Endothelial cell of hepatic sinusoid (primary cell): ENCODE measurements around the gene SOCS1.

Experiments
- in situ Hi-C: cut with HindIII; loops from 2 replicates; pipeline ENCODE4 v1.10.0; 2017; ENCODE audit warnings: low sequenced_read_pairs

SOCS1 gene

GRCh38 chr16:11210260-11210659, 45.7 kb downstream of the SOCS1 start:
- in situ Hi-C loops: loop anchor here (5.0 kb wide), 1 partner anchor 68 kb away; no protein-coding TSS in a partner anchor

- in situ Hi-C loops: loop anchor here (5.0 kb wide), 2 partner anchors 68 to 103 kb away; partner anchors contain the start of gene PRM2
These were observed 46.9 kb downstream of the SOCS1 start for GRCh38 chr16:11208916-11209665.

DNA sequence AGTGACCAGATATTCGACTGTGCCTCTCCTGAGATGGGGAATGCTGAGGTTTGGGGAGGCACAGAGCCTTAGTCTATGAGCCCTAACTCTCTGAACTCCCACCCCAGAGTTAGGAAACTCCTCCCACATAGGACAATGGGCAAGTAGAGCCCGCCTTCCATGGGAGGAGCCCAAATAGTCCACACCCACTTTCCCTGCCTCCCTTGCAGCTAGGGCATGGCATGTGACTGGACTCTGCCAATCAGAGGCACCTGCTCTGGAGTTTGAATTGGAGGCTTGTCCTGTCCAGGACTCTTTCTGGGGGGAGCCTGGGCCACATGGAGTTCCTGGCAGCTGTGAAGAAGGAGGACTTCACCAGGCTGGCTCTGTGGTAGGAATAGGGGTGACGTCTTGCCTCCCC, 48.4 kb downstream of the SOCS1 start:
- in situ Hi-C loops: loop anchor here (5.0 kb wide), 2 partner anchors 70 to 105 kb away; partner anchors contain the start of gene PRM2

DNA sequence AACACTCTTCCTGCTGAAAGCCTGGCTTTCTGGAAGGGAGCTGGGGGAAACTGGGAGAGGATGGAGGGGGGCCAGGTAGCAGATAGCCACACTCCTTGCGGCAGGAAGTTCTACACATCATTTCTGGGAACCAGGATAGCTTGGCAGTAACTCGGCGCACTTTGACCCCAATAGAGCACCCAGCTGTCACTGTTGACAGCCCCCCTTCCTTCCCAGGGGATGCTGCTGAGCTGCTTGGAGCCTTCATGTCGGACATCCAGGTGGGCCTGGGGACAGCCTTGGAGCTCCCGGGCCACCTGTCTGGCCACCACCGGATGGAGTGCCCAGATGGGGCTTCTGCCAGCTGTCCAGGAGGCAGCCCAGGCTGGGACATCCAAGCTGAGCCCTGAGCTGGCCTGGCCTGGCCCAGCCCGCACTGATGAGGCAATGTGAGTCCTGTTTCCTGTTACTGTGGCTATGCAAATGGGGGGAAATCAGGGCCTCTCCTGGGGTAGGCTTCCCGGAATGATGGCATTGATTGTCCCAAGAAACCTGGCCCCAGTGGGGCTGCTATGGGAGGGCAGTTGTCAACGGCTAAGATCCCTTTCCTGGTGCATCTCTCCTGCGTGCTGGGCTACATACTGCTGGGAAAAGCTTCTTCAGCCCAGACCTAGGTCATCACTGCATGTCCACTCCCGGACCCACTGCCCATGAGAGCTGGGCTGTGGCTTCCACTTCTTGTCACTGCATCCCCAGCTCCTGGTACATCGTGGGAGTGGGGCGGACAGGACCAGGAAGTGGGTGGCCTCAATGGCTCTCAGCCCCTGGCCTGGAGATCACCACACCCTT, 50.0 kb downstream of the SOCS1 start:
- in situ Hi-C loops: loop anchor here (5.0 kb wide), 2 partner anchors 71 to 106 kb away; partner anchors contain the start of gene PRM2

DNA sequence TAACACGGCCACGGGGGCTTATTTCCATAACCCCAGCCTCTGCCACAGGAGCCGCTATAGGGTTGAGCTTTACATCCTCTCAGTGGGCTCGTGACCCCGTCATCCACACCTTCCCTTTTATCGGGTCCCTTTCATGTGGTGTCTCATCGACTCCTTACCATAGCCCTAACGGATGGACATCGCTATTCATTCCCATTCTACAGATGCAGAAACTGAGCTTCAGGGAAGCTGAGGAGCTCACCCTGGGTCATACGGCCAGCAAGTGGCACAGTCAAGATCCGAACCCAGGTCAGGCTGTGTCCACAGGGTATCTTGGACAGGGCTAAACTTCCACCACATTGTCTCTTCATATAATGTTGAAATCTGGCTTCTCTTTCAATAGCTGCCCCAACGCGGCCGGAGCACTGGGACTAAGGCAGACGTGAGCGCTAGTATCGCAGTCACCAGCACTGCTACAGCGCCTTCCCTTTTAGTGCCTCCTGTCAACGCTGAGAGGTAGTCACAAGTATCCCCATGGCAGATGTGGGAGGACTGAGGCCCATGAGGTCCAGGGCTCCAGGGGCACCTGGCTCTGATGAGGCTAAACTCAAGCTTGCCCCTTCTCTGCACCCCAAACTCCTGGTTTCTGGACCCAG, 50.8 kb downstream of the SOCS1 start:
- in situ Hi-C loops: loop anchor here (5.0 kb wide), 2 partner anchors 72 to 107 kb away; partner anchors contain the start of gene PRM2

- in situ Hi-C loops: loop anchor here (5.0 kb wide), 2 partner anchors 73 to 108 kb away; partner anchors contain the start of gene PRM2
These were observed 51.4 kb downstream of the SOCS1 start for GRCh38 chr16:11204513-11205047.
